Loucy (cell line): Measurements from ENCODE around the gene NFKBIA.

Source experiments
- CTCF ChIP-seq: fragments of 200-600 bp; sonication (generic); conservative IDR thresholded peaks from 2 replicates; pipeline ENCODE4 v1.5.1; 2014; ENCODE audit warnings: mild to moderate bottlenecking, antibody characterized with exemption, low read length
- EZH2phosphoT487 ChIP-seq: fragments of 200-600 bp; IDR thresholded peaks from 2 replicates; pipeline ENCODE4 v1.6.1; 2018; ENCODE audit warnings: antibody characterized with exemption, mild to moderate bottlenecking, moderate library complexity, borderline replicate concordance

DNA sequence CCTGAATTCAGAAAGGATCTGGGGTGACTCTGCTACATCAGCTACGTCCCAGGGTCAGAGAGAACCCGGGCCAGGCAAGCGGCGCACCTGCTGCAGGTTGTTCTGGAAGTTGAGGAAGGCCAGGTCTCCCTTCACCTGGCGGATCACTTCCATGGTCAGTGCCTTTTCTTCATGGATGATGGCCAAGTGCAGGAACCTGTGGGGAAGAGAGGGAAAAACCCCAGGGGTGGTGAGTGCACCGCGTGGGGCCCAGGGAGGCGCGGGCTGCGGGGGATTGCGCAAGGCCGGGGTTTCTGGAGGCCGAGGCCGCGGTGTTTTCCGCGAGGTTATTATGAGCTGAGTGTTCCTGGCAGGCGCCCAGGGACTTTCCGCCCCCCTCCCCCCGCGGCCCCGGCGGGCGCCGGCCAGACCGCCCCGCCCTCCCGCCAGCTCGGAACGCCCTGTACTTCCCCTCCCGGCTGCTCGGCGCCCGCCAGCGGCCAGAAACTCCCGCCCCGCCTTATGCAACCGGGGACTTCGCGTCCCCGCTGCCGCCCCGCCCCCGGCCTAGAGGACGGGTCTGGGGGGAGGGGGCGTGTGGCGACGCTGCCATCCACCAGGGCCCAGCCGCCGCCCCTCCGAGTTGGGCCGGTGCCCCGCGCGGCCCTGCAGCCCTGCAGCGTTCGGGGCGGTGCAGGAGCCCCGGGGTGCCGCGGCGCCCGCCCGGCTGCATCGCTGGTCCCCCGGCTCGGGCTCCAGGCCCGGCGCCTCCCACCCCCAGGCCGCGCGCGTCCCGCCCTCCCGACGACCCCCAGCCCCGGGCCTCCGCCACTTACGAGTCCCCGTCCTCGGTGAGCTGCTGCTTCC is 723 bp downstream of the NFKBIA start:
- TF ChIP-seq CTCF (no peak), EZH2phosphoT487 (no peak)
